K562 (cell line): ENCODE measurements around the gene PRKAG1.

Experiments
- RFX1 ChIP-seq: fragments of 450-650 bp; IDR thresholded peaks from 2 replicates; pipeline ENCODE4 v1.6.1; 2016; ENCODE audit warnings: mild to moderate bottlenecking, moderate library complexity
- ZBTB43 ChIP-seq: sonication (generic); formaldehyde crosslinking; IDR thresholded peaks from 2 replicates; pipeline ENCODE4 v1.8.0; 2023; ENCODE audit warnings: mild to moderate bottlenecking, missing genetic modification reagents

- TF ChIP-seq ZBTB43 (CRISPR knock-in tag) (no peak), RFX1 (no peak)
Observed at GRCh38 chr12:49024543-49024942, 6.0 kb upstream of the PRKAG1 start.
